Smooth muscle cell (in vitro differentiated cells): ENCODE measurements around the gene ARMC2. TPM values are rescaled to one million over a fixed set of nuclear protein-coding genes. Genes with fewer than 3 reads are reported as not detected.
"Not testable (repeated sequence)": the region's sequence is repeated elsewhere in the genome, so short reads cannot be mapped to it uniquely, and the experiment has no call there.

Experiments used
- DNase-seq: peaks from one replicate; lab custom pipeline; 2025; ENCODE audit not compliant: unreplicated experiment; lab: John Stamatoyannopoulos, UW
- H2AFZ ChIP-seq: fragments of 200-600 bp; sonication (generic); 2 replicates; pipeline ENCODE4 v1.6.0; 2016; ENCODE audit warnings: antibody characterized with exemption, low read depth, mild to moderate bottlenecking
- H3F3A ChIP-seq: fragments of 200-600 bp; sonication (generic); 2 replicates; pipeline ENCODE4 v1.6.0; 2017; ENCODE audit warnings: antibody characterized with exemption, low read depth
- H3K27ac ChIP-seq: fragments of 200-600 bp; sonication (generic); 2 replicates; pipeline ENCODE4 v1.5.1; 2016; ENCODE audit warnings: low read depth, mild to moderate bottlenecking
- H3K27me3 ChIP-seq: fragments of 200-600 bp; sonication (generic); 2 replicates; pipeline ENCODE4 v1.6.1; 2016; ENCODE audit warnings: low read depth, mild to moderate bottlenecking
- H3K36me3 ChIP-seq: fragments of 200-600 bp; sonication (generic); 2 replicates; pipeline ENCODE4 v1.5.1; 2016; ENCODE audit warnings: low read depth
- H3K4me1 ChIP-seq: fragments of 200-600 bp; sonication (generic); 2 replicates; pipeline ENCODE4 v1.5.1; 2016; ENCODE audit warnings: low read depth
- H3K4me2 ChIP-seq: fragments of 200-600 bp; sonication (generic); 2 replicates; pipeline ENCODE4 v1.6.0; 2016; ENCODE audit warnings: mild to moderate bottlenecking
- H3K4me3 ChIP-seq: fragments of 200-600 bp; sonication (generic); 2 replicates; pipeline ENCODE4 v1.5.1; 2016; ENCODE audit warnings: mild to moderate bottlenecking
- H3K79me2 ChIP-seq: fragments of 200-600 bp; sonication (generic); 2 replicates; pipeline ENCODE4 v1.6.0; 2016; ENCODE audit warnings: low read depth, mild to moderate bottlenecking
- H3K9ac ChIP-seq: fragments of 200-600 bp; sonication (generic); 2 replicates; pipeline ENCODE4 v1.6.0; 2016; ENCODE audit warnings: low read depth
- H3K9me3 ChIP-seq: fragments of 200-600 bp; sonication (generic); replicated peaks from 2 replicates; pipeline ENCODE4 v1.5.1; 2016; ENCODE audit warnings: low read depth
- H4K20me1 ChIP-seq: fragments of 200-600 bp; sonication (generic); 2 replicates; pipeline ENCODE4 v1.6.0; 2016; ENCODE audit warnings: low read depth
- WGBS: methylation state at CpG from one replicate; pipeline ENCODE4 v1.1.7; 2016; ENCODE audit warnings: low lambda C conversion rate; 5-methylcytosine and 5-hydroxymethylcytosine counted together
- polyA plus RNA-seq: library from polyadenylated mRNA; unstranded; fragments of >200 nt; fragmentation: Nextera tagmentation; extraction: Ambion mirVana; gene quantifications from 2 replicates; pipeline ENCODE4 v1.2.1, GENCODE V29; 2016
- total RNA-seq: library from RNA; depleted of rRNA; stranded (reverse); fragments of >200 nt; gene quantifications from 2 replicates; pipeline ENCODE4 v1.2.3, GENCODE V29; 2014
- TF ChIP-seq, protein P1 (sequence below): fragments of 200-600 bp; sonication (generic); IDR thresholded peaks from 2 replicates; pipeline ENCODE4 v1.5.1; 2017; ENCODE audit warnings: borderline replicate concordance, mild to moderate bottlenecking, antibody characterized with exemption; ENCODE audit not compliant: insufficient read depth, poor library complexity, severe bottlenecking

ARMC2 gene
- total and polyA plus RNA-seq, 2 experiments from 2014 or later: 2.0 to 2.6 TPM

DNA sequence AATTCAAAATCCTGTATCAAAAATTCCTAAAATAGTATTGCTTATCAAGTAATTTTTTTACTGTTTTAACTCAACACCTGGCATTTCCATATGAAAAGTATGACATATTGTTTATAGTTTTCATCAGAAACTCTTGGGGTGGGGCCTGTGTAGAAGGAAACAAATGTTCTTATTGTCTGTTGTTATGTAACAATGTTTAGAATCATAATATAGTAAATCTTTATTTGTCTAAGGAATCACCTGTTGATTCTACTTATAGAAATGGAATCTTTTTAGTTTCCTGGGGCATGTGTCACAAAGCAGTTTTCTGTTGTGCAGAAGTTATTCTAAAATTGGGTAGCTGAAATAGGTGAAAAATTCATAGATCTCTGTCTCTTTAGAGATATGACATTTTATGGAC is 4.9 kb downstream of the ARMC2 start:
- no peak overlapping the region for H3K4me3 ChIP-seq
- peaks cover 17% of the 10 kb centered on the region for H3K36me3 ChIP-seq
- TF ChIP-seq, protein P1, sequence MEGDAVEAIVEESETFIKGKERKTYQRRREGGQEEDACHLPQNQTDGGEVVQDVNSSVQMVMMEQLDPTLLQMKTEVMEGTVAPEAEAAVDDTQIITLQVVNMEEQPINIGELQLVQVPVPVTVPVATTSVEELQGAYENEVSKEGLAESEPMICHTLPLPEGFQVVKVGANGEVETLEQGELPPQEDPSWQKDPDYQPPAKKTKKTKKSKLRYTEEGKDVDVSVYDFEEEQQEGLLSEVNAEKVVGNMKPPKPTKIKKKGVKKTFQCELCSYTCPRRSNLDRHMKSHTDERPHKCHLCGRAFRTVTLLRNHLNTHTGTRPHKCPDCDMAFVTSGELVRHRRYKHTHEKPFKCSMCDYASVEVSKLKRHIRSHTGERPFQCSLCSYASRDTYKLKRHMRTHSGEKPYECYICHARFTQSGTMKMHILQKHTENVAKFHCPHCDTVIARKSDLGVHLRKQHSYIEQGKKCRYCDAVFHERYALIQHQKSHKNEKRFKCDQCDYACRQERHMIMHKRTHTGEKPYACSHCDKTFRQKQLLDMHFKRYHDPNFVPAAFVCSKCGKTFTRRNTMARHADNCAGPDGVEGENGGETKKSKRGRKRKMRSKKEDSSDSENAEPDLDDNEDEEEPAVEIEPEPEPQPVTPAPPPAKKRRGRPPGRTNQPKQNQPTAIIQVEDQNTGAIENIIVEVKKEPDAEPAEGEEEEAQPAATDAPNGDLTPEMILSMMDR: no peak

GRCh38 chr6:108862479-108863191 is 14.4 kb downstream of the ARMC2 start:
- Histone ChIP-seq H3K27ac (no peak overlapping the region), H4K20me1 (no peaks in the 10 kb centered on the region), H2AFZ (no peak overlapping the region), H3K4me2 (no peak overlapping the region), H3K36me3 (peaks cover 9% of the 10 kb centered on the region), H3K4me3 (no peak overlapping the region), H3K9ac (no peak overlapping the region), H3K79me2 (no peaks in the 10 kb centered on the region), H3F3A (no peaks in the 10 kb centered on the region), H3K9me3 (no peaks in the 10 kb centered on the region), H3K27me3 (no peaks in the 10 kb centered on the region), H3K4me1 (no peaks in the 10 kb centered on the region)
- TF ChIP-seq, protein P1: no peak
- 99% methylated on average over 4 of the region's 4 CpGs for WGBS
- no peak for DNase-seq

More for the DNA sequence above, 4.9 kb downstream of the ARMC2 start:
- no peaks in the 10 kb centered on the region for H3F3A ChIP-seq
- H4K20me1 ChIP-seq: no peaks in the 10 kb centered on the region
- no peak for DNase-seq
- no peak overlapping the region for H2AFZ ChIP-seq
- peaks cover 6% of the 10 kb centered on the region for H3K9me3 ChIP-seq
- no peaks in the 10 kb centered on the region for H3K27me3 ChIP-seq
- no peak overlapping the region for H3K4me2 ChIP-seq
- no peak overlapping the region for H3K9ac ChIP-seq
- H3K27ac ChIP-seq: no peak overlapping the region
- peaks cover 6% of the 10 kb centered on the region for H3K4me1 ChIP-seq
- peaks cover 12% of the 10 kb centered on the region for H3K79me2 ChIP-seq

DNA sequence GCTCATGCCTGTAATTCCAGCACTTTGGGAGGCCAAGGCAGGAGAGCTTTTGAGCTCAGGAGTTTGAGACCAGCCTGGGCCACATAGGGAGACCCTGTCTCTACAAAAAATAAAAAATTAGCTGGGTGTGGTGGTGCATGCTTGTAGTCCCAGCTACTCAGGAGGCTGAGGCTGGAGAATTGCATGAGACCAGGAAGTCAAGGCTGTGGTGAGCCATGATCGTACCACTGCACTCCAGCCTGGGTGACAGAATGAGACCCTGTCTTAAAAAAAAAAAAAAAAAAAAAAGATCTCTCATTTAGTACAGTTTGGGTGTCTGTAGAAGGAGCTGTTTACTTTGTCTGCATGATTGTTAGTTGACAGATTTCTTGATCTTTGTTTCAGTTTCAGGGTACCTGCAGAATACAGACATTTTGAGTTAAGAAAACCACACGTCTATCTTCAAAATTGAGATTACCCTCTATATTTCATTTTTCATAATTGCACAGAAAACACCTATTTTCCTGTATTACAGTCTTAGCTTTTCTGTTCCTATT is 17.6 kb downstream of the ARMC2 start:
- not testable (repeated sequence) for H3K4me2 ChIP-seq, H3K36me3 ChIP-seq, H3K27me3 ChIP-seq, H3K9ac ChIP-seq, H3K79me2 ChIP-seq, H2AFZ ChIP-seq, H3K4me3 ChIP-seq, H4K20me1 ChIP-seq, H3F3A ChIP-seq, H3K27ac ChIP-seq, H3K4me1 ChIP-seq, H3K9me3 ChIP-seq, DNase-seq
- 92% methylated on average over 2 of the region's 2 CpGs for WGBS

GRCh38 chr6:108866798-108867197 is 18.6 kb downstream of the ARMC2 start:
- Histone ChIP-seq H3K27me3 (no peaks in the 10 kb centered on the region), H3K4me3 (no peak overlapping the region), H3K4me1 (no peaks in the 10 kb centered on the region), H3K9ac (no peak overlapping the region), H3K79me2 (no peaks in the 10 kb centered on the region), H3K36me3 (no peaks in the 10 kb centered on the region), H2AFZ (no peak overlapping the region), H3K9me3 (no peaks in the 10 kb centered on the region), H3K4me2 (no peak overlapping the region), H3K27ac (no peak overlapping the region), H4K20me1 (no peaks in the 10 kb centered on the region), H3F3A (no peaks in the 10 kb centered on the region)
- TF ChIP-seq, protein P1: no peak
- DNase-seq: no peak
- 96% methylated on average over 3 of the region's 3 CpGs for WGBS
